DOHH2 (cell line): ENCODE data around the gene SLC1A2.

Source experiments
- H3F3A ChIP-seq: fragments of 200-600 bp; sonication (generic), shearing (Covaris generic); 2 replicates; pipeline ENCODE4 v1.6.0; 2016; ENCODE audit warnings: antibody characterized with exemption, mild to moderate bottlenecking; ENCODE audit not compliant: control insufficient read depth, insufficient read depth
- H3K27ac ChIP-seq: fragments of 200-600 bp; sonication (generic); 2 replicates; pipeline ENCODE4 v1.5.1; 2014; ENCODE audit warnings: low read depth, mild to moderate bottlenecking, low read length, moderate library complexity
- H3K27me3 ChIP-seq: fragments of 200-600 bp; sonication (generic); 2 replicates; pipeline ENCODE4 v1.6.1; 2014; ENCODE audit warnings: mild to moderate bottlenecking, low read length, mixed read lengths; ENCODE audit not compliant: control insufficient read depth
- H3K36me3 ChIP-seq: fragments of 200-600 bp; sonication (generic); 2 replicates; pipeline ENCODE4 v1.6.1; 2014; ENCODE audit warnings: mild to moderate bottlenecking, low read length, moderate library complexity, mixed read lengths; ENCODE audit not compliant: control insufficient read depth
- H3K4me1 ChIP-seq: fragments of 200-600 bp; sonication (generic); 2 replicates; pipeline ENCODE4 v1.6.1; 2014; ENCODE audit warnings: mild to moderate bottlenecking, low read length, mixed read lengths; ENCODE audit not compliant: control insufficient read depth
- H3K4me2 ChIP-seq: fragments of 200-600 bp; sonication (generic); 2 replicates; pipeline ENCODE4 v1.6.0; 2014; ENCODE audit warnings: mild to moderate bottlenecking, low read length, moderate library complexity
- H3K4me3 ChIP-seq: fragments of 200-600 bp; sonication (generic); 2 replicates; pipeline ENCODE4 v1.5.1; 2014; ENCODE audit warnings: mild to moderate bottlenecking, low read length, mixed read lengths
- H3K79me2 ChIP-seq: fragments of 200-600 bp; sonication (generic); 2 replicates; pipeline ENCODE4 v1.6.1; 2014; ENCODE audit warnings: mild to moderate bottlenecking, low read length, mixed read lengths; ENCODE audit not compliant: control insufficient read depth
- H3K9me2 ChIP-seq: fragments of 200-600 bp; sonication (generic); replicated peaks from 2 replicates; pipeline ENCODE4 v1.6.1; 2014; ENCODE audit warnings: mild to moderate bottlenecking, low read length, mixed read lengths; ENCODE audit not compliant: control insufficient read depth
- H3K9me3 ChIP-seq: fragments of 200-600 bp; sonication (generic); 2 replicates; pipeline ENCODE4 v1.6.1; 2014; ENCODE audit warnings: antibody characterized with exemption, low read length, mixed read lengths; ENCODE audit not compliant: control insufficient read depth, insufficient read depth
- H4K20me1 ChIP-seq: fragments of 200-600 bp; sonication (generic); 2 replicates; pipeline ENCODE4 v1.6.0; 2014; ENCODE audit warnings: low read depth, mild to moderate bottlenecking, antibody characterized with exemption, low read length, moderate library complexity; ENCODE audit not compliant: control insufficient read depth, insufficient read depth
- CTCF ChIP-seq: fragments of 200-600 bp; sonication (generic); IDR thresholded peaks from one replicate; pipeline ENCODE4 v1.5.1; 2014; ENCODE audit warnings: antibody characterized with exemption, mild to moderate bottlenecking, low read depth, low read length; ENCODE audit not compliant: poor library complexity, severe bottlenecking
- EZH2phosphoT487 ChIP-seq: fragments of 200-600 bp; sonication (generic); IDR thresholded peaks from 2 replicates; pipeline ENCODE4 v1.6.1; 2017; ENCODE audit warnings: borderline replicate concordance, mild to moderate bottlenecking, antibody characterized with exemption, low read length, moderate library complexity, mixed read lengths

Gene SLC1A2

GRCh38 chr11:35347173-35347878 is 72.0 kb downstream of the SLC1A2 start:
- H3K9me2 ChIP-seq: no peaks in the 10 kb centered on the region
- H4K20me1 ChIP-seq: no peaks in the 10 kb centered on the region
- no peaks in the 10 kb centered on the region for H3K4me1 ChIP-seq
- TF ChIP-seq EZH2phosphoT487: no peak
- no peak for TF ChIP-seq CTCF
- no peaks in the 10 kb centered on the region for H3K9me3 ChIP-seq
- no peaks in the 10 kb centered on the region for H3F3A ChIP-seq
- H3K36me3 ChIP-seq: no peaks in the 10 kb centered on the region
- H3K27ac ChIP-seq: no peak overlapping the region
- no peaks in the 10 kb centered on the region for H3K27me3 ChIP-seq
- H3K4me3 ChIP-seq: no peak overlapping the region
- H3K79me2 ChIP-seq: no peaks in the 10 kb centered on the region
- no peak overlapping the region for H3K4me2 ChIP-seq

- Histone ChIP-seq H3K27ac (no peak overlapping the region), H3K9me3 (no peaks in the 10 kb centered on the region), H3K4me1 (no peaks in the 10 kb centered on the region), H3K79me2 (no peaks in the 10 kb centered on the region), H3F3A (no peaks in the 10 kb centered on the region), H3K4me3 (no peak overlapping the region), H3K27me3 (no peaks in the 10 kb centered on the region), H3K9me2 (no peaks in the 10 kb centered on the region), H3K4me2 (no peak overlapping the region), H4K20me1 (no peaks in the 10 kb centered on the region), H3K36me3 (no peaks in the 10 kb centered on the region)
- TF ChIP-seq EZH2phosphoT487 (no peak), CTCF (no peak)
Measured at GRCh38 chr11:35346472-35347156, 72.7 kb downstream of the SLC1A2 start.

- no peaks in the 10 kb centered on the region for H4K20me1 ChIP-seq
- no peaks in the 10 kb centered on the region for H3K9me2 ChIP-seq
- H3F3A ChIP-seq: no peaks in the 10 kb centered on the region
- no peaks in the 10 kb centered on the region for H3K36me3 ChIP-seq
- H3K4me2 ChIP-seq: no peak overlapping the region
- H3K9me3 ChIP-seq: no peaks in the 10 kb centered on the region
- TF ChIP-seq EZH2phosphoT487 (no peak), CTCF (no peak)
- no peaks in the 10 kb centered on the region for H3K79me2 ChIP-seq
- no peaks in the 10 kb centered on the region for H3K4me1 ChIP-seq
- no peaks in the 10 kb centered on the region for H3K27me3 ChIP-seq
- H3K4me3 ChIP-seq: no peak overlapping the region
- no peak overlapping the region for H3K27ac ChIP-seq
Measured at GRCh38 chr11:35344681-35345574, 74.4 kb downstream of the SLC1A2 start.
